Stimulated activated CD4-positive, alpha-beta T cell treated with anti-CD3 and anti-CD28 coated beads, TNF-alpha, amount 100 ng/mL, for 48 hours (primary cell): Measurements from ENCODE around the gene ZNF334.
A peak's percentile ranks its signal among the peaks of the same experiment; 100 is the strongest.

Source experiments
- DNase-seq, 3 donors: peaks; one replicate each; pipeline ENCODE4 v3.0.0-alpha.2; 2020; ENCODE audit warnings: low read depth in 3 of 3

Gene ZNF334

GRCh38 chr20:46512943-46513844, at the start of gene ZNF334:
Gene ZNF334 (minus strand): TSS chr20:46513559. CDS start chr20:46512102, 1,457 bp downstream.
- peak; percentile 29 to 32 (median 30) for DNase-seq

- DNase-seq, result peak; percentile 35 to 51 (median 51)
Measured at GRCh38 chr20:46562373-46563169, 49.2 kb upstream of the ZNF334 start.

GRCh38 chr20:46562009-46562372, 48.6 kb upstream of the ZNF334 start:
- no peak for DNase-seq

GRCh38 chr20:46559685-46560440, 46.5 kb upstream of the ZNF334 start:
- no peak for DNase-seq

- DNase-seq, result no peak
Measured at GRCh38 chr20:46559001-46559400, 45.6 kb upstream of the ZNF334 start.

- DNase-seq, result peak; percentile 27 to 62 (median 30)
Measured at GRCh38 chr20:46558511-46558959, 45.2 kb upstream of the ZNF334 start.

- DNase-seq, result no peak
Measured at GRCh38 chr20:46557231-46557956, 44.0 kb upstream of the ZNF334 start.

- no peak for DNase-seq
Measured at GRCh38 chr20:46555370-46555956, 42.1 kb upstream of the ZNF334 start.

- no peak for DNase-seq
Measured at GRCh38 chr20:46554828-46555227, 41.5 kb upstream of the ZNF334 start.

- no peak for DNase-seq
Measured at GRCh38 chr20:46553926-46554325, 40.6 kb upstream of the ZNF334 start.

- DNase-seq, result peak in 2 of 3 donors; percentile 20 to 38
Measured at GRCh38 chr20:46552460-46553420, 39.4 kb upstream of the ZNF334 start.

- DNase-seq, result no peak
Measured at GRCh38 chr20:46551522-46552381, 38.4 kb upstream of the ZNF334 start.

GRCh38 chr20:46550461-46550860, 37.1 kb upstream of the ZNF334 start, which contains the start of gene OCSTAMP:
Gene OCSTAMP (minus strand): TSS chr20:46550654. CDS start chr20:46550560, 94 bp downstream.
- DNase-seq, result no peak

GRCh38 chr20:46549188-46549972, 36.0 kb upstream of the ZNF334 start:
- DNase-seq, result no peak

- DNase-seq, result no peak
Measured at GRCh38 chr20:46548688-46549087, 35.3 kb upstream of the ZNF334 start.

GRCh38 chr20:46547995-46548394, 34.6 kb upstream of the ZNF334 start:
- no peak for DNase-seq

- no peak for DNase-seq
Measured at GRCh38 chr20:46546936-46547335, 33.6 kb upstream of the ZNF334 start.

GRCh38 chr20:46546298-46546697, 32.9 kb upstream of the ZNF334 start:
- no peak for DNase-seq
